Brain microvascular endothelial cell (primary cell): Measurements from ENCODE around the gene MTA3.
A peak's percentile ranks its signal among the peaks of the same experiment; 100 is the strongest.

Experiments used
- DNase-seq: peaks from one replicate; pipeline ENCODE4 v3.0.0-alpha.2; 2020
- H3K27ac ChIP-seq: fragments of 250-450 bp; sonication (Bioruptor Pico); 2 replicates; pipeline ENCODE4 v1.5.1; 2020; ENCODE audit warnings: mild to moderate bottlenecking, moderate library complexity
- H3K27me3 ChIP-seq: fragments of 250-450 bp; sonication (Bioruptor Pico); replicated peaks from 2 replicates; pipeline ENCODE4 v1.5.1; 2020; ENCODE audit warnings: mild to moderate bottlenecking
- H3K36me3 ChIP-seq: fragments of 250-450 bp; sonication (Bioruptor Pico); replicated peaks from 2 replicates; pipeline ENCODE4 v1.5.1; 2020; ENCODE audit warnings: mild to moderate bottlenecking
- H3K4me3 ChIP-seq: 2 replicates; pipeline ENCODE4 v1.5.1; 2011; ENCODE audit warnings: low read depth, mild to moderate bottlenecking, control low read depth, low read length, moderate library complexity
- CTCF ChIP-seq: IDR thresholded peaks from 2 replicates; pipeline ENCODE4 v1.5.1; 2011; ENCODE audit warnings: low read depth, mild to moderate bottlenecking, moderate library complexity, low read length, control low read depth, inconsistent platforms; ENCODE audit errors: missing control alignments
- in situ Hi-C: cut with HindIII; loops from 2 replicates; pipeline ENCODE4 v1.10.0; 2017; ENCODE audit warnings: low sequenced_read_pairs, low pct_ligation_motif_present

The MTA3 gene

GRCh38 chr2:42653039-42653438, 84.6 kb downstream of the MTA3 start:
- Histone ChIP-seq H3K36me3 (peaks cover 6% of the 10 kb centered on the region), H3K27ac (no peak overlapping the region), H3K27me3 (no peaks in the 10 kb centered on the region), H3K4me3 (no peak overlapping the region)
- TF ChIP-seq CTCF = no peak
- DNase-seq = no peak
- in situ Hi-C loops = no loop called here

- in situ Hi-C loops = no loop called here
- no peak overlapping the region for H3K27ac ChIP-seq
- no peak for TF ChIP-seq CTCF
- H3K4me3 ChIP-seq = no peak overlapping the region
- H3K36me3 ChIP-seq = peaks cover 6% of the 10 kb centered on the region
- H3K27me3 ChIP-seq = no peaks in the 10 kb centered on the region
- DNase-seq = no peak
Measured at GRCh38 chr2:42653908-42654445, 85.5 kb downstream of the MTA3 start.

- in situ Hi-C loops = no loop called here
- TF ChIP-seq CTCF = no peak
- peaks cover 6% of the 10 kb centered on the region for H3K36me3 ChIP-seq
- no peak for DNase-seq
- H3K27ac ChIP-seq = no peak overlapping the region
- H3K4me3 ChIP-seq = no peak overlapping the region
- no peaks in the 10 kb centered on the region for H3K27me3 ChIP-seq
Measured at GRCh38 chr2:42658306-42658705, 89.9 kb downstream of the MTA3 start.

- TF ChIP-seq CTCF = no peak
- Histone ChIP-seq H3K36me3 (peaks cover 6% of the 10 kb centered on the region), H3K27me3 (no peaks in the 10 kb centered on the region), H3K27ac (no peak overlapping the region), H3K4me3 (no peak overlapping the region)
- in situ Hi-C loops = no loop called here
- DNase-seq = no peak
Measured at GRCh38 chr2:42659609-42660008, 91.2 kb downstream of the MTA3 start.

- no peak overlapping the region for H3K27ac ChIP-seq
- H3K36me3 ChIP-seq = no peaks in the 10 kb centered on the region
- H3K4me3 ChIP-seq = no peak overlapping the region
- in situ Hi-C loops = no loop called here
- no peaks in the 10 kb centered on the region for H3K27me3 ChIP-seq
- peak; percentile 61 for DNase-seq
- TF ChIP-seq CTCF = peak; percentile 100
Measured at GRCh38 chr2:42663106-42663780, 94.8 kb downstream of the MTA3 start.

- no peak for DNase-seq
- in situ Hi-C loops = no loop called here
- no peaks in the 10 kb centered on the region for H3K27me3 ChIP-seq
- no peak for TF ChIP-seq CTCF
- no peak overlapping the region for H3K27ac ChIP-seq
- H3K4me3 ChIP-seq = no peak overlapping the region
- no peaks in the 10 kb centered on the region for H3K36me3 ChIP-seq
Measured at GRCh38 chr2:42663828-42664227, 95.4 kb downstream of the MTA3 start.
